ENCODE results near the gene MORN1. TPM values are rescaled to one million over a fixed set of nuclear protein-coding genes. Genes with fewer than 3 reads are reported as not detected.

The MORN1 gene
- total RNA-seq, 1 donor from 2014 or later = 3.1 TPM

DNA sequence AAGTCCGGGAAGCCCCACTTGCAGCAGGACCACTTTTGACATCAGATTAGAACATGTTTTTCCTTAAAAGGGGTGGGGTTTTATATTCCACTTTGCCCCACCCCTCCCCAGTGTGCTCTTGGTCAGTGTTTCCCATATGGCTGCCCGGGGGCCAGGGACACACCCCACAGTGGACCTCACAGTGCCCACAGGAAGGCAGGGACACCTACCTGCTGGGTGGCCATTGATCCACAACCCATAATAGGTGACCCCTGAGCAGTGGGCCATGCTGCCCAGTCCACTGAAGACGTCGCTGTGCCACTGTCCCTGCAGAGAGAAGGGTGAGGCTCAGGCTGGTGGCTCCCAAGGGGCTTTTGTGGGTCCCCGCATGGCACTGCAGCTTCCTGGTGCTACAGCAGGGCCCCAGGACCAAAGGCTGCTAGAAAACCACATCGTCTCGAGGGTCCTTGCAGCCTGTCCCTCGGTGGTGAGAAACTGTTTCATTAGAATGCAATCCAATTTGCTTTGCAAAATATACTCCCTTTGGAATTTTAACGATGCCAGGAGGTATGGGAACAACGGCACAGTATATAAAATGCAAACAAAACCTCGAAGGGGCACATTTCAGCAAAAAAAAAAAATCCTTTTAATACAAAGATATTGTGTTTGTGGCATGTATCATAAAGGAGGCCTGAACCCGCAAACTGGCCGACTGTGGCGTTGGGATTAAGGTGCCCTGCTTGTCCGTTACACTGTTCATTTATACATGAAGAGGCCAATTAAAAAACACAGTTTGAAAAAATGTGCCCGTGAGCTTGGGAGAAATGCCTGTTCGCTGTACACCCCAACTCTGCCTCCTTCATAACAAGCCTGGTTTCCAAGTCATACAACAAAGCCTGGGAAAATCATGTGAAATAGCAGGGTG lies 16.9 kb downstream of the MORN1 start:
- no peak for DNase-seq (ENCODE audit: low read depth in 2 of 2)

DNA sequence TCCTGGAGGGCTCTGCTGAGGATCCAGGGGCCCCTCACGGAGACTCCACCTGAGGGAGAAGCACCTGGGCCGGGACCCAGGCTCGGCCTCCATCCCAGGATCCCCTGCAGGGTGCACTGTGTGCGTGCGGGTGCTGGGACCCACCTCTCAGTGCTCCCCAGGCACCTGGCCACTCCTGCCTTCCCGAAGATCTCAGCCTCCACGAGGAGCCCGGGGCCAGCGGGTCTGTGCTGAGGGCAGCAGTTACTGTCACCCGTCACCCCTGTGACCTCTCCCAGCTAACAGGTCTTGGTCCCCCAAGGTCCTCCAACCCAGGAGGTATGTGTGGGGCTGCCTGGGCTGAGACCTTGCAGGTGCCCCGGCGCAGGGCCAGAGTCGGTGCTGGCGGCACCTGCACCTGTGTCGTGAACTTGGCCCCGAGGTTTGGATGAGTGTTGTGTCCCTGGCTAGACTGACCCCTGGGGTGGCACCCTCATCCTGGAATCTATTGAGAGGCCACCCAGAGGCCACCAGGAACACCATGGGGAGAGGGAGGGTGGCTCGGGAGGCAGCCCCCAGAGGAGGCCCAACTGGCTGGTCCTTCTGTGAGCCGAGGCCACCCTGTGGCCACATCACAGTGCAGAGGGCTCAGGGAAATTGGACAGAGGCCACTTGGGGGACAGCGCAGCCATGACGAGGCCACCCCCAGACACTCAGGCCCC lies 17.7 kb downstream of the MORN1 start:
- no peak for DNase-seq (ENCODE audit: low read depth in 2 of 2)

DNA sequence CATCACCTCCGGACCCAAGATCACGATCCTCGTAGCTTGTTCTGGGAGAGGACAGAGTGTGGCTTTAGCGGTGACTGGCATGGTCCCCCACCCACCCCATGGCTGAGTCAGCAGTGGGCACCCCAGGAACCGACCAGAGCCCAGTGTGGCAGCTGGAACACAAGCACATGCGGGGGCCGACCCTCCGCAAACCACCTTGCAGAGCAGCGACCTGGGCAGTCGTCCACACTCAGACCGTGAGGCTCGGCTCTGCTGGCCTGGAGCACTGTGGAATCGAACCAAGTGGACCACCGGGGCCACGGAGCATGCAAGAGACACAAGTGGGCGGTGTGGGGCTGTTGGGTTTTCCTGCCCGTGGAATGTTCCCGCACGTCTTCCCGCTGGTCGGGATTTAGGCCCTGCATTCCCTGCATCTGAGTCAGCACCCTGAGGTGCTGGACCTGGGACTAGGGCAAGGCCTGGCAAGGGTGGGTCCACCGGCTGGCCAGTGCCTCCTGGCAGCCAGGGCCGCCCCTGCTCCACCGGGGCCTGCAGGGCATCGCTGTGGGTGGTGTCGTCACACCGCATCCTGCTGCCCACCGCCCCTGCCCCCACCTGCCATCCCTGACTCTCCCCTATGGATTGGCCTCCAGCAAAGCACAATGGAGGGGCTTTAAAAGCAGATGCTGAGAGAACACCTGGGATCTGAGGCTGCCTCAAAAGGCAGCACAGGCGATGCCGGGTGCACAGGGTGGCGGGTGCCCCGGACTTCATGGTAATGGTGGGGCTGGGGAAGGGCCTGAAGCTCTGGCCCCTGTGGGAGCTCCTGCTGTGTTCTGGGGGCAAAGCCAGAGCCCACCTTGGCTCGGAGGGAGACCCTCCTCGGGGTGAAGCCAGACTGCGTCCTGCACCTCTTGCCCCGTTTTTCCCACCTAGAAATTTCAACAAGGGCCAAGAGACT lies 18.5 kb downstream of the MORN1 start:
- no peak for DNase-seq (ENCODE audit: low read depth in 2 of 2)

DNA sequence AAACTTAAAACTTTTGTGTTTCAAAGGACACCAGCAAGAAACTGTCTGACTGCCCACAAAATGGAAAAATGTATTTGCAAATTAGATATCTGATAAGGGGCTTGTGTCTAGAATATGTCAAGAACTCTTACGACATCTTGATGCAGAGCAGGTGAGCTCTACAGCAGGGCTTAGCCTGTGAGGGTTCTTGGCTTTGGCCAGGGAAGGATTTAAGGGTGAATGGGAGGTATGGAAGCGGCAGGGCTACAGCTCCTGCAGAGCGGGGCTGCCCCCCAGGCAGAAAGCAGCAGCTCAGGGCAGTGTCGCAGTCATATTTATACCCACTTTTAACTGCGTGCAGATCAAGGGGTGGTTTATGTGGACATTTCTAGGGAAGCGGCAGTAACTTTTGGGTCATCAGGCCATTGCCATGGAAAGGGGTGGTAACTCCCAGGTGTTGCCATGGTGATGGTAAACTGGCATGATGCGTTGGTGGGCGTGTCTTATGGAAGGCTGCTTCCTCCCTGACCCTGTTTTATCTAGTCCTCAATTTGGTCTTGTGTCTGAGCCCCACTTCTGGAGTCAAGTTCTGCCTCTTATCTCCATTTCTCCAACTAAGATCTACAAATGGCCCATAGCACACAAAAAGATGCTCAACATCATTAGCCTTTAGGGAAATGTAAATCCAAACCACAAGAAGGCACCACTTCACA lies 23.2 kb downstream of the MORN1 start:
- DNase-seq (ENCODE audit: low read depth in 2 of 2) = no peak

DNA sequence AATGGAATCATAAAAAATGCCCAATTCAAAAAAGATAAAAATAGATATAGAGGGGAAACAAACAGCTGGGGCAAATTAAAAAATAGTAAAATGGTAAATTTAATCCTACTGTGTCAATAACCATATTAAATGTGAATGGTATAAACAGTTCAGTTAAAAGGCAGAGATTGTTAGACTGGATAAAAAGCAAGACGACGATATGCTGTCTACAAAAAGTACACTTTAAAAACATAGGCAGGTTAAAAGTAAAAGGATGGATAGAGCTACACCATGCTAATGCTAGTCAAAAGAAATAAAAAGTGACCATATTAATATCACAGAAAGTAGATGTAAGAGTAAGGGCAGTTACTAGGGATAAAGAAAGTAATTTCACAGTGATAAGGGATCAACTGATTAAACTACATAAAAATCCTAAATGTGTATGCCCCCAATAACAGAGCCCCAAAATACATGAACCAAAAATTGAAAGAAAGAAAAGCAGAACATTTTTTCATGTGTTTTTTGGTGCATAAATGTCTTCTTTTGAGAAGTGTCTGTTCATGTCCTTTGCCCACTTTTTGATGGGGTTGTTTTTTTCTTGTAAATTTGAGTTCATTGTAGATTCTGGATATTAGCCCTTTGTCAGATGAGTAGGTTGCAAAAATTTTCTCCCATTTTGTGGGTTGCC lies 27.4 kb downstream of the MORN1 start:
- no peak for DNase-seq (ENCODE audit: low read depth in 2 of 2)

DNA sequence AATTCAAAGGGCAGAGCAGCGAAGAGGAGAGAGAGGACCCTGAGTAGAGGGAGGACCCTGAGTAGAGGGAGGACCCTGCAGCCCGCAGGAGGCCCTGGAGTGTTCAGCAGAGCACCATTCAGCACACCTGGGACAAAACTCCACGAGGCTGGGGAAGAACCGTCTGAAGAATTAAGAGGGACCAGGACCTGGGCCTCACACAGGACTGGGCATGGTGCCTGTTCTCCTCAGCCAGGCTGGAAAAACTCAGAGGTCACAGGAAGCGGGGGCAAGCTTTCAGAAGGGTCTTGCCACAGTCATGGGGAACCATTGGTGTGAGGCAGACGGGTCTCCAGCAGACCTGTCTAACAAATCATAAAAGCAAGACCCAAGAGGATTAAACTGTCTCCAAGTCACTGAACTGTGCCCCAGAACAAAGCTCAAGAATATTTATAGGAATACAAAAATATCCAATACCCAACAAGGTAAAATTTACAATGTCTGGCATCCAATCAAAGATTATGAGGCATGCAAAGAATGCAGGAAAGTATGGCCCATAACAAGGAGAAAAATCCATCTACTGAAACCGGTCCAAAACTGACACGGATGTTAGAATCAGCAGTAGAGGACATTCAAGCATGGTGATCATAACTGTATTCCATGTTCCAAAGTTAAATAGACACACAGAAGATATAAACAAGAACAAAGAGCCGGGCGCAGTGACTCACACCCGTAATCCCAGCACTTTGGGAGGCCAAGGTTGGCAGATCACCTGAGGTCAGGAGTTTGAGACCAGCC lies 30.6 kb downstream of the MORN1 start:
- peak; percentile 47 to 57 for DNase-seq (ENCODE audit: low read depth in 2 of 2)

DNA sequence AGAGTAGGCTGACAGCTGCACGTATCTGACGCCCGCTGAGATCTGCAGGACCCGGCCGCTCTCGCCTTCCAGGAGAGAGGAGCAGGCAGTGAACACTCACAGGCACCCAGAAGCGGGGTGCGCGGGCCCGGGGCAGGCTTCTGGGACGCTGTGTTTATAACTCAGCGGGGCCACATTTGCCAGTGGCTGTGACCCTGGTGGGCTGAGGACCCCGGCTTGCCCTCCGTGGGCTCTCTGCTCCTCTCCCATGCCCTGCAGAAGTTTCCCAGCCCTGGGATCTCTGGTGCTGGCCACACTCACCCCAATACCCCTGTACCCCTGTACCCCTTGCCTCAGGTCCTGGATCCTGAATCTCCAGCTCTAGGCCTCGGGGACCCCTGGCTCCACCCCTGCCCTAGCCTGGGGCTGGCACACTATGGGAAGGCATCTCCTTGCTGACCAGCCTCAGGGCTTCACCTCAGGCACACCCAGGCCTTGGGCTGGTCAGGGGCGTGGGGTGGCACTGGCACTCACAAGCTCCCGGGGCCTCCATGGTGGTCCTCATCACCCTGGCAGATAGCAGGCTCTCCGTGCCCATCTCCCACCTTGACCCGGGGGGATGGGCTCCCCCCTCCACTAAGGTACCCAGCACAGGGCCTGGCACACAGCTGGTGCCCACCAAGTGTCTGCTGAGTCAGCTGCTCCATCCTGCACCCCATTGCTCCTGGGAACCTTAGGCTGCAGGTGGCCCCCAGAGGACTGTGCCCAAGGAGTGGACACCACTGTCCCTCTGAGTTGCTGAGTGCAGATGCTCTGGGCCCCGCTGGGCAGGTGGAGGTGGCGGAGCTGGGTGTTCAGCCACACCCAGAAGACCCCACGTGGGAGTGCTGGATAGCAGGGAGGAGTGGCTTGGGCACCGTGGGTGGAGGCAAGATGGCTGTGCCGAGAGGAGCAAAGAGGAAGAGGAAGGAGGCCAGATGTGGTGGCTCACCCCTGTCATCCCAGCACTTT lies 32.4 kb downstream of the MORN1 start:
- no peak for DNase-seq (ENCODE audit: low read depth in 2 of 2)

DNA sequence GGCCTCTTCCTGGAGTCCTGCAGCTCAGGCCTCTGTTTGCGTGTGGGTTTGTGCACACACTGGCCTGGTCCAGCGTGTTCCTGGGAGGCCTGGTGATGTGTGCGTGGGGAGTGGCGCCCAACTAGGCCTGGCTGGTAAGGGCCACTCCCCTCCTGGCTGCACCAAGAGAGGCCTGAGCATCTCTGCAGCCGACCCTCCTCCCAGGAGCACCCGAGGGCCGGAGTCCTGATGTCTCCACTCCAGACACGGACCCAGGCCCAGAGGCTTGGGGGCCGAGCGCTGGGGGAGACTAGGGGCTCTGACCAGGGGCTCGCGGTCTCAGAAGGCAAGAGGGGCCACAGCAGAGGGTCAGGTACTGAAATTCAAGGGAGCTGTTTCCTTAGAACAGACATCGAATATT lies 33.3 kb downstream of the MORN1 start:
- DNase-seq (ENCODE audit: low read depth in 2 of 2) = no peak

DNA sequence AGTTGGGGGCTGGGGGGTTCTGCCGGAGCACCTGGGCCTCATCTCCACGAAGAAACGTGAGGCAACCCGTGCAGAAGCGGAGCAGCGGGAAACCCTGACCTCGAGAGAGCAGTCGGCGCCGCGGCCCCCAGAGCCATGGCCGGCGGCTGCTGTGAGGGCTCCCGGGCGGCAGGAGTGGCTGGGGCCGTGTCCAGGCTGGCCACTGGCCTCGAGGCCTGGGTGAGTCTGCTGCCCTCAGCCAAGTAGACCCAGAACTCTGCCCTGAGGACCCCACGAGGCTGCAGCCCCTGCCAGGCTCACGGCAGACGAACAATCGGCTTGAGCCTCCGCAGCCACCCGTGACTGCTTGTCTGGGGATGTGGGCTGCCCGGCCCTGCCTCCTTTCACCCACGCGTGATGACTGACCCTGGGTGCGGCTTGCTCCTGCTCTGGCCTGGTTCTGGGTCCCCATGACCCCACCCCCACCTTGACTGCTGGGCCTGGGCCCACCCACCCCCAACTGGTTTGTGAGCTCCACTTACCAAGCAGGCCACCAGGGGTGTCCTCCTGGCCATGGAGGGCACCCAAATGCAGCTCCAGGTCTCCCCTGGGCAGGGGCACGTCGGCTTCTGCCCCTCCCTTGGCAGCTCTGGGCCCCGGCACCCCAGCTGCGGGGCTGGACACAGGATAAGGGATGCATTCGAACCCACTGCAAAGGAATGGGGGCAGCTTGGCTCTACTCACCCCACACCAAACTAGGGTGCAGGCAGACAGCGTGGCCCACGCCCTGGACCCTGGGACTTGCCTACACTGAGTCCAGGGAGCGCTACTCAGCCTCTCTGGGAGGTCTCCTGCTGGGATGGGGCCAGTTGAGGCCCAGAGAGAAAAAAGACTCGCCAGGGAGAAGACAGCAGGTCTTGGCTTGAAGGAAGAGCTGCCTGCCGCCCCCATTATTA lies 34.2 kb downstream of the MORN1 start:
- DNase-seq (ENCODE audit: low read depth in 2 of 2) = no peak

DNA sequence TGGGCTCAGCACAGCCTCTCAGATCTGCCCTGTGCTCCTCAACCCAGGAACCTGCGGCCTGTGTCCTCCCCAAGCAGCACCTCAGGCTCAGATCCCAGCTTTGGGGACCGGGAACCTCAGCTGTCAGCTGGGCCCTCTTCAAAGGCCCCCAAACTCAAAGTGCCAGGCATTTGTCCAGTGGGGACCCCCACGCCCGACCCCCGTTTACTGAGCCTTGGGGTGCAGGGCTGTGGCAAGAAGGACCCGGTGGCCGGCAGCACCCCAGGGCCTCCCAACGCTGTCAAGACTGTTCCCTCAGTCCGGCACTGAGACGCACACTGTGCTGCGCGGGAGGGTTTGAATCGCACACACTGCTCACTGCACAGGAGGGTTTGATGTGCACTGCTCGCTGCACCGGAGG lies 35.0 kb downstream of the MORN1 start:
- no peak for DNase-seq (ENCODE audit: low read depth in 2 of 2)

DNA sequence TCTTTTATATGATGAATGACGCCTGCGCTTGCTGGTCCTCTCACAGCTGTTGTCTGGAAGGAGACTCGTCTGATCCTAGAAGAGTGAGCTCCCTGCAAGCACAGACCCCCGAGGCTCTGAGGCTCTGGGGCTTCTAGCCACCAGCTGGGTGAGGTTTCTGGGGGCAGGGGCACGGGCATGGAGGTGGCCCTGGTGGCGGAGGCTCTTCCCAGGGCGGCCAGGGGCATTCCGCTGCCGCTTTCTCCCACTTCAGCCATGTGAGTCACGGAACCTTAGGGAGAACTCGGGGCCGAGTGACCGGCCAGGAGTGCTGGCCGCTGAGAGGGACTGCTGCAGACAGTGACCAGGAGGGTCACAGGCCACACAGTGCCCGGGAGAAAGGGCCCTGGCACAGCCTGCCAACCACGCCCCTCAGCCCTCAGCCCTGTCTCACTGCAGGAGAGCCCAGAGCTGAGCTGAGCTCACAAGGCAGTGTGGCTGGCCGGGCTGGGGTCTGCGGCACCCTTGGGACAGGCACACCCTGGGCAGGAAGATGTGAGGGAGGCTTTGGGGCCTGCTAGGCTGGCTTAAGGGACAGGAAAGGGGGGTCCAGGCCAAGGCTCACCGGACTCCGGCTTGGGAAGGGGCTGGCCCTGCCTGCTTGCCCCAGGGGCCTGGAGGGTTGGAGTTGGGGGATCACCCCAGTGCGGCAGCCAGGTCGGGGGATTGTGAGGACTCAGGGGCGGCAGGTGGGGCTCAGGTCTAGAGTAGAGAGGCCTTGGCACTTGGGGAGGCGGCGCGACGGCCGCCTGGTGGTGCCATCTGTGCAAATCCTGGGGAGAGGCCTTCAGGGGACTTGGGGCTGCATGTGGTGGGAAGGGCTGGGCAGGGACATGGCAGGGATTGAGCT lies 35.7 kb downstream of the MORN1 start:
- no peak for DNase-seq (ENCODE audit: low read depth in 2 of 2)

DNA sequence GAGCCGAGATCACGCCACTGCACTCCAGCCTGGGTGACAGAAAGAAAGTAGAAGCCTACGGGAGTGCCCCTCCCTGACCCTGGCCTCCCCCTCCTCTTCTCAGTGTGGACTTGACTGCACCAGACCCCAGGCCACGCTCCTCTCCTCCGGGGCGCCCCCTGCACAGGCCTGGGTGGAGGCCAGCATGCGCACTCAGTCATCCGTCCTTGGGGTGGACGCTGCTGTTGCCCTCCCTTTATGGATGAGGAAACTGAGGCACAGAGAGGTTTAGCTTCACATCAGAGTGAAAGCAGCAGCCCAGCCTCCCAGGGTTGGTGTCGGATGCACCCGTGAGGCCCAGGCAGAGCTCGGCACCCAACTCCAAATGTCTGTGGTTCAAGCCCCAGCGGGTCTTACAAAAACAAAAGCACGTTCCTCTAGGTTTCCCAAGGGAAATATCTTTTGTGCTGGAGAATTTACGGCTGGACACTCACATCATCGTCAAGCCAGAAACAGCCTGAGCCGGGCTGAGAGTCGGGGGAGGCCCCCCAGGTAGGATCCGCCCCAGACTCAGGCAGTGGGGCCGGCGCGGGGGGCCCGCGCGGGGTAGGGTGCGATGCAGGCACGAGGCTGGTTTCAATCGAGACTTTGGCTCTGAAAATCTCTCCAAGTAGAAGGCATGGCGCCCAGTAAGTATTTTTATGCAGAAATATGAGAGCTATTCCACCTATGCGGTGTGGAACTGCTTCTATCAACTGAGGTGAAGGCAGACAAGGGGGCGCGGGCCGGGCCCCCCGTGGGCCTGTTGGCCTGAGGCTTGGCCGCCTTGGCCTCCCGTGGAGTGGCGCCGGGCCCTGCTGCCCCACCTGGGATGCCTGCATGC lies 36.6 kb downstream of the MORN1 start:
- no peak for DNase-seq (ENCODE audit: low read depth in 2 of 2)

DNA sequence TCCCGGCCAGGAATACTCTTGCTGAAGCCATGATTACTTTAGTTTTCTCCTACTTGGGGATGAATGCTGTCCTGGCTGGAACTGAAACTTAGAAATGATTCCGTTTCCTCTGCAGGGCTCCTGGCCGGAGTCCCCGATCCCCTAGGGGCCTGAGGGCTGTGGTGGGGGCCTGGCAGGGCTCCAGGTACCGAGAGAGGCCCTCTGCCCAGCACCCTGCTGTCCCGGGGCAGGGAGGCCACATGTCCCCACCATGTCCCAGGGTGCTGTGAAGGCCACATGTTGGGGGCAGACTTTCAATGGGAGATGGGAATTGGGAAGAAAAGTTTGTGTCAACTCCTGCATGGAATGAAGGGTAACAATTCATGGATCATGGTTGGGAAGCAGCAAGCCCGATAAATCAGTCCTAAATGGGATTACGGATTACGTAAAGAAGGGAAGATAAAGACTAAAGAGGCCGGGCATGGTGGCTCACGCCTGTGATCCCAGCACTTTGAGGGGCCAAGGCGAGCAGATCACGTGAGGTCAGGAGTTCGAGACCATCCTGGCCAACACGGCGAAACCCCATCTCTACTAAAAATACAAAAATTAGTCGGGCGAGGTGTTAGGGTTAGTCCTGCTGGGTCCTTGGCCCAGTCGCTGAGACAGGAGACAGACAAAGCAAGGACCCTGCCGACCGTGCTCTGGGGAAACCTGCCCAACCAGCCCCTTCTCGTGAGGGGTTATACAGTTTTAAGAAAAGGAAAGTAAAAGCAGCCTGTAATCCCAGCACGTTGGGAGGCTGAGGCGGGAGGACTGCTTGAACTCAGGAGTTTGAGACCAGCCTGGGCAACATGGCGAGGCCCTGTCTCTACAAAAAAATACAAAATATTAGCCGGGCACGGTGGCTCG lies 37.6 kb downstream of the MORN1 start:
- DNase-seq (ENCODE audit: low read depth in 2 of 2) = no peak

DNA sequence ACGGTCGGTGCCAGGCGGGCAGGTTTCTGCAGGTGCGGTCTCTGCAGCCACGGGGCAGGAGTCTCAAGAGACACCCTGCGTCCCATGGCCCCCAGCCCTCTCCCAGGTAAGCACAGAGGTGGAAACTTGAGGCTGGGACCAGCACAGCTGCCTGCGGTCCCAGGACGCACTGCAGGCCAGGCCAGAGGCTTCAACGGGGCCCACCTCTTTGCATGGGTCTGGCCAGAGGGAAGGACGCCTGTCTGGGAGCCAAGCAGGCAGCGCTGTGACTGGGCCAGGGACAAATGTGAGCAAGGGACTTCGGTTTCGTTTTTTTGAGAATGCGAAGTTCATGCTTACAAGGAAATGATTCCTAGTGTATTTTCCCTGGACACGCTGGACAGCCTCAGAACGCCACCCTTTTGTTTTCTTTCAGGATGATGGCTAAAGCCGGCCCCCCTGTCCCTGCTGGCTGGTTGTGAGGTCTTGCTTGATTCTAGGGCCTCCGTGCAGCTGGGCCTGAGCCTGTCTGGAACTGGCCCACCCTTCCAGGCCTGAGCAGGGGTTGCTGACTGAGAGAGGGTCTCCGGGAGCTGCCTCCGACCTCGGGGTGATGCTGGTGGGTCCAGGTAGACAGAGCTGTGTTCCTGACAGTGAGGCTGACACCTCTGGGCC lies 38.3 kb downstream of the MORN1 start:
- no peak for DNase-seq (ENCODE audit: low read depth in 2 of 2)
